Retinal pigment epithelial cell (primary cell): ENCODE results near the gene TNFSF15.

Experiments used
- DNase-seq: peaks from one replicate; pipeline ENCODE4 v3.0.0-alpha.2; 2010; ENCODE audit warnings: low read depth
- H3K4me3 ChIP-seq: 2 replicates; pipeline ENCODE4 v1.5.1; 2011; ENCODE audit warnings: mild to moderate bottlenecking, low read length, control low read depth, moderate library complexity
- TF ChIP-seq, protein P1 (sequence below): conservative IDR thresholded peaks from 2 replicates; pipeline ENCODE4 v1.5.1; 2011; ENCODE audit warnings: low read depth, low read length, control low read depth, inconsistent platforms

Gene TNFSF15

DNA sequence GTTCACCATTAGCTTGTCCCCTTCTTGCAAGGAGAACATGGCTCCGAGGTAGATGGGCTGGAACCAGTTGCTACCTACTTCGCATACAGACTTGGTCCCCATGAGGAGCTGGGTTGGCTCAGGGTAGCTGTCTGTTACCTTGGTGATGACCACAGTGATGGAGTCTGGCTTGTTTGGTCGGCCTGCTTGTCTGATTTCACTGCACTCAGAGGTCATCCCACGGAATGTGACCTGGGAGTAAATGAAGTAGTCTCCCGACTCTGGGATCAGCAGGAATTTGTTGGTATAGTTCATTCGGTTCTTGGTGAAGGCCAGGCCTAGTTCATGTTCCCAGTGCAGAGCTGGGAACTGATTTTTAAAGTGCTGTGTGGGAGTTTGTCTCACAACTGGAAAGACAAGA is 15.3 kb downstream of the TNFSF15 start:
- H3K4me3 ChIP-seq = no peak overlapping the region
- TF ChIP-seq, protein P1, sequence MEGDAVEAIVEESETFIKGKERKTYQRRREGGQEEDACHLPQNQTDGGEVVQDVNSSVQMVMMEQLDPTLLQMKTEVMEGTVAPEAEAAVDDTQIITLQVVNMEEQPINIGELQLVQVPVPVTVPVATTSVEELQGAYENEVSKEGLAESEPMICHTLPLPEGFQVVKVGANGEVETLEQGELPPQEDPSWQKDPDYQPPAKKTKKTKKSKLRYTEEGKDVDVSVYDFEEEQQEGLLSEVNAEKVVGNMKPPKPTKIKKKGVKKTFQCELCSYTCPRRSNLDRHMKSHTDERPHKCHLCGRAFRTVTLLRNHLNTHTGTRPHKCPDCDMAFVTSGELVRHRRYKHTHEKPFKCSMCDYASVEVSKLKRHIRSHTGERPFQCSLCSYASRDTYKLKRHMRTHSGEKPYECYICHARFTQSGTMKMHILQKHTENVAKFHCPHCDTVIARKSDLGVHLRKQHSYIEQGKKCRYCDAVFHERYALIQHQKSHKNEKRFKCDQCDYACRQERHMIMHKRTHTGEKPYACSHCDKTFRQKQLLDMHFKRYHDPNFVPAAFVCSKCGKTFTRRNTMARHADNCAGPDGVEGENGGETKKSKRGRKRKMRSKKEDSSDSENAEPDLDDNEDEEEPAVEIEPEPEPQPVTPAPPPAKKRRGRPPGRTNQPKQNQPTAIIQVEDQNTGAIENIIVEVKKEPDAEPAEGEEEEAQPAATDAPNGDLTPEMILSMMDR = no peak
- peak; percentile 66 for DNase-seq

DNA sequence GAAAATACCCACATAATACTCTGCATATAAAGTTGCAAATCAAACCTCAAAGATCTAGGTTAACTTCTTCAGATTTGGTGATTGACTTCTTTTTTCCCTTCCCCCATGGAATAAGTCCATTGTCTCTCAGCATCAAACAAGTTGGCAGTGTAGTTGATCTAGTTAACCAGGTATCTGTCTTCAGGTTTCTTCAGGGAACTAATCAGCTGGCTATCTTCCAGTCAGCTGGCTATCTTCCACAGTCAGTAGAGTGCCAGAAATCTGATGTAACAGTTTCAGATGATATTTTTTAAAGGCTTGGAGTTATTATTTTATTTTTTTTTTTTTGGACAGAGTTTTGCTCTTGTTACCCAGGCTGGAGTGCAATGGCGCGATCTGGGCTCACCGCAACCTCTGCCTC is 16.8 kb downstream of the TNFSF15 start:
- H3K4me3 ChIP-seq = no peak overlapping the region
- TF ChIP-seq, protein P1 = no peak
- DNase-seq = no peak

DNA sequence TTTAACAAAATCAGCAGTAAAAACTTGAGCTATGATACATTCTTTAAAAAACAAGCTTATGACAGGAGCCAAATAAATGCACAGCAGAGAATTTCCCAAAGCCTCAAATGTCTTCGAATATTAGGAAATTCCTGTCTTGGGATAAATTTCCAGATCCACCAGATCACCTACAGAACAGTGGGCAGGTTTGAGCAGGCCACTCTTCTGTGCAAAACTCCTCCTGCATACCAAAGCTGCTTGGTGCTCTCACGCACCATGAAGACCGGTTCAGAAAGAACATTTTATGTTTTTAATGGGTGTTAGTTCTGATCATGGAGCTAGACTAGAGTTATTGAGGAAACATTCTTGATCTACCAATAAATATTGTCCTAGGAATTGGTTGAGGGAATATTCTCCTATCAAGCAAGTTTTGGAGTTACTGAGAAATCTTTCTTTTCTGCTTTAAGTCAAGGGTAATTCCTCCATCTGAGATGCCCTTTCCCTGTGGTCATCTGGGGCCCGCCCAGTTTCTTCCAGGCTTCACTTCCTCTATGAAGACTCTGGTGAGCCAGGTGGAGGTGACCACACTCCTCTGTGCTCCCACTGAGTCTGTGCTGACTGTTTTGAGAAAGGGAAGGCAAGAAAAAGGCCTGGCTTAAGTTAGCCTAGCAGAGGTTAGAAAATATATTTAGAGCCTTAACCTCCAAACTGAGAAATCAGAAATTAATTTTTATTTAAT is 17.9 kb downstream of the TNFSF15 start:
- no peak overlapping the region for H3K4me3 ChIP-seq
- no peak for DNase-seq
- TF ChIP-seq, protein P1 = no peak

DNA sequence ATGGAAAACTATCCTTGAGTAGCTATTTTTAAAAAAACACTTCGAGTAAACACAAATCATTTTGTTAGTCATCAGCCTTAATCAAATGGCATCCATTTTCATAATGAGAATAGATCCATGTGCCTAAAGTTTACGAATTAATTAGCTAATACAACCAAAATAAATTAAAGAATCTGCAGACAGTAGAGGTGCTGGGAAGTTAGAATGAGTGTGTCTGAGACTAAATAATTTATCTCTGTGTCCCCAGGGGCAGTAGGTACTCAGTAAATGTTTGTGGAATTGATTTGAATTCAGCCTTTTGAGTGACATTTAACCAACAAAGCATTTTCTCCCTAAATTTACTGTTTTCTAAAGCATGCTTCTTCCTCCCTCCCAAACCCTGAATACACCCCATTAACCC is 18.6 kb downstream of the TNFSF15 start:
- H3K4me3 ChIP-seq = no peak overlapping the region
- DNase-seq = no peak
- TF ChIP-seq, protein P1 = no peak

DNA sequence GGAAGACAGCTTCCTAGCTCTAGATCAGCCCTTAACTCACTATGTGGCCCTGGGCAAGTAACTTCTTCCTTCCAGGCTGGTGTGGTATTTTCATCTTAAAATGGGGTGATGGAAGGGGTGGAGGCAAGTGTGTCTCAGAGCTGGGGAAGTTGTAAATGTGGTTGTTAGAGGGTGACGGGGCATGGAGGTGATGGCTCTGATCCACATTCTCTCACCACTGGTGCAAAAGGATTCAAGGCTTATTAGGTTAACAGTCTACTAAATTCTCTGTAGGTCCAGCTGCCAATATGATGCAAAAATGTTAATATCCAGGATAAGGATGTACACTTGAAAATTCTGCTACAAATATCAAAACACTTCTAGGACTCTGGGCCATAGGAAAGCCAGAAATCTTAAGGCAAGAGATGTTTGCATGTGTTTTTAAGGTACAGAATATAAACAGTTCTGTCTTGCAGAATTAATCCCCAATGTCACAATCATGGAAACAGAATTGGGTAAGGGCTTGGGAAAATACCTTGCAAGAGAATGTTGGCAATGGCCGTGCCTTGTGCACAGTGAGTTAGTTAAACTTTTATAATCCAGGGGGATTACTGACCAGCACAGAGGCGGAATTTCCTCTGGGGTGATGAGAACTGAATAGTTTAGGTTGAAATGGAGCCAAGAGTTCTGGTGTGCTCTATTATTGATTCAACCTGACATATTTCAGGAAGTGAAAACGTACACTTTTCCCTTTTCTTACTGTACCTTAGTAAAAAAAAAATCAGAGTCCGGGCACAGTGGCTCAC is 19.8 kb downstream of the TNFSF15 start:
- DNase-seq = peak; percentile 100
- TF ChIP-seq, protein P1 = no peak
- no peak overlapping the region for H3K4me3 ChIP-seq

DNA sequence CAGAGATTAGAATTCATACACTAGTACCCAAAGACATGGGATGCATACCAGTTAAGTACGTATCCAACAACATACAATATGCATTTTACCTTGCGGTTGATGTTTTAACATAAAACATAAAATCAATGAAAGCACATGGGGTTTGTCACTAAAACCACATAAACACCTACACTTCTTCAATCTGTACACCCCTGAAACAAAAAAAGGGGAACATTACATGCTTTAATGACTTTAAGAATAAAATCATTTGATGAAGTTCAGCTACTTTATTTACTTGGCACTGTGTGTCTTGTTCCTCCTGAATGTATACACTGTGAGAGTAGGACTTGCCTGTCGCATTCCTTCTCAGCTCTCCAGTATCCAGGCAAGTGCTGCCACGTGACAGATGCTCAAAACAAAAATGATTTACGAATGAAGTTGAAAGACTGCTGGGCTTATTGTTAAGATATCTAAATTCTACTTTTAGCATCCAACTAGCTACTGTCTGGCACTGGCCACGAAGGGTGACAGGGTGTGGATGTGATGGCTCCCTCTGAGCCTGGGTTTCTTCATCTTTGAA is 21.0 kb downstream of the TNFSF15 start:
- no peak overlapping the region for H3K4me3 ChIP-seq
- TF ChIP-seq, protein P1 = no peak

DNA sequence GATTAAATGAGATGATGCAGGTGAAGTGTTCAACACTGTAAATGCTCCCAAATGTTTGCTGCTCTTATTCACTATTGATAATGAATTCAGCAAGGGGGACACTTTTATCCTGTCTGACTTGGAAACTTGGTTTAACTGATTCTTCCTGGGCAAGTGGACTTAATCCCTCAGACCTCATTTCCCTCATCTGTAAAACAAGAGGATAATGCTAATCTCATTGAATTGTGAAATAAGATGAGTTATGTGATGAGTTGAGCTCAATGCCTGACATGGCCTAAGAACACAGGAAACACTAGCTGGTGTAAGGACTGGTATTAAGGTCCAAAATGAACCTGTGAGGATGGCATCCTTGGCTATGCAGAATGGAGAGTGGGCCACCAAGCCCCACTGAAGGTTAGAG is 23.3 kb downstream of the TNFSF15 start:
- TF ChIP-seq, protein P1 = no peak
- H3K4me3 ChIP-seq = no peak overlapping the region
- no peak for DNase-seq

More for the DNA sequence above, 21.0 kb downstream of the TNFSF15 start:
- DNase-seq = no peak
